IMR-90 (cell line): Measurements from ENCODE around the gene CEP152. TPM values are rescaled to one million over a fixed set of nuclear protein-coding genes. Genes with fewer than 3 reads are reported as not detected.

ENCODE experiments used
- ATAC-seq: fragments of 200-7000 bp; cut with Tn5 transposase; 2 replicates; pipeline ENCODE4 v1.9.1; 2020; ENCODE audit warnings: low read depth, mild to moderate bottlenecking, moderate library complexity
- BruUV-seq: library from RNA; stranded (reverse); fragments of 400-500 nt; replicated peaks from 2 replicates; lab custom pipeline; 2021; lab: Mats Ljungman, UMichigan
- CTCF ChIA-PET: fragments of 300-600 bp; formaldehyde crosslinking; extraction: SDS; loops from one replicate; lab custom pipeline; 2021; ENCODE audit warnings: antibody characterized with exemption; lab: Yijun Ruan, JAX
- POLR2A ChIA-PET: fragments of 300-600 bp; sonication (Branson Sonifier 250); formaldehyde crosslinking; loops from one replicate; lab custom pipeline; 2022; ENCODE audit warnings: antibody characterized with exemption; ENCODE audit not compliant: unreplicated experiment; lab: Charles Lee
- DNase-seq: peaks from one replicate; pipeline ENCODE4 v3.0.0; 2013
- H2AFZ ChIP-seq: replicated peaks from 2 replicates; pipeline ENCODE3; 2013; ENCODE audit warnings: low read length, mild to moderate bottlenecking; ENCODE audit not compliant: poor library complexity
- H2AK5ac ChIP-seq: 2 replicates; pipeline ENCODE4 v1.6.1; 2013; ENCODE audit warnings: low read depth, low read length, inconsistent platforms
- H2AK9ac ChIP-seq: replicated peaks from 2 replicates; pipeline ENCODE3; 2013; ENCODE audit warnings: mild to moderate bottlenecking, low read depth, low read length, moderate library complexity; ENCODE audit not compliant: poor library complexity
- H2BK120ac ChIP-seq: 2 replicates; pipeline ENCODE4 v1.6.1; 2013; ENCODE audit warnings: low read depth, low read length, inconsistent platforms
- H2BK15ac ChIP-seq: 3 replicates; pipeline ENCODE4 v1.6.1; 2013; ENCODE audit warnings: low read depth, low read length, inconsistent platforms
- H2BK20ac ChIP-seq: 2 replicates; pipeline ENCODE4 v1.6.1; 2013; ENCODE audit warnings: low read depth, mild to moderate bottlenecking, inconsistent platforms, low read length, moderate library complexity
- H2BK5ac ChIP-seq: 2 replicates; pipeline ENCODE4 v1.6.1; 2013; ENCODE audit warnings: mild to moderate bottlenecking, low read depth, low read length, inconsistent platforms; ENCODE audit not compliant: poor library complexity, severe bottlenecking
- H3K14ac ChIP-seq: replicated peaks from 2 replicates; pipeline ENCODE4 v1.6.1; 2013; ENCODE audit warnings: low read depth, low read length, inconsistent platforms
- H3K18ac ChIP-seq: 2 replicates; pipeline ENCODE4 v1.6.1; 2013; ENCODE audit warnings: low read depth, low read length, control low read depth
- H3K23ac ChIP-seq: 2 replicates; pipeline ENCODE4 v1.6.1; 2013; ENCODE audit warnings: low read depth, low read length, inconsistent platforms
- H3K27ac ChIP-seq: 2 replicates; pipeline ENCODE4 v1.5.1; 2013; ENCODE audit warnings: mild to moderate bottlenecking, control low read depth, low read length; ENCODE audit not compliant: insufficient read depth
- H3K27me3 ChIP-seq: 2 replicates; pipeline ENCODE4 v1.6.1; 2013; ENCODE audit warnings: low read length; ENCODE audit not compliant: control insufficient read depth, insufficient read depth
- H3K36me3 ChIP-seq: 2 replicates; pipeline ENCODE4 v1.6.1; 2013; ENCODE audit warnings: low read length, mixed read lengths; ENCODE audit not compliant: control insufficient read depth, insufficient read depth
- H3K4ac ChIP-seq: 2 replicates; pipeline ENCODE4 v1.6.1; 2013; ENCODE audit warnings: low read depth, low read length, inconsistent platforms
- H3K4me1 ChIP-seq: 2 replicates; pipeline ENCODE4 v1.6.1; 2013; ENCODE audit warnings: low read length, mixed read lengths; ENCODE audit not compliant: control insufficient read depth, insufficient read depth
- H3K4me2 ChIP-seq: 2 replicates; pipeline ENCODE4 v1.6.1; 2013; ENCODE audit warnings: low read depth, mild to moderate bottlenecking, control low read depth, low read length, moderate library complexity
- H3K4me3 ChIP-seq: 2 replicates; pipeline ENCODE4 v1.5.1; 2013; ENCODE audit warnings: low read depth, mild to moderate bottlenecking, control low read depth, low read length, moderate library complexity; ENCODE audit not compliant: insufficient read depth
- H3K56ac ChIP-seq: 2 replicates; pipeline ENCODE4 v1.6.1; 2013; ENCODE audit warnings: low read length, inconsistent platforms; ENCODE audit not compliant: insufficient read depth; ENCODE audit errors: extremely low read depth
- H3K79me1 ChIP-seq, 2 experiments: 2 replicates each; pipeline ENCODE4 v1.6.1; 2013; ENCODE audit warnings: low read length in 2 of 2, inconsistent platforms in 1 of 2, low read depth in 1 of 2
- H3K9ac ChIP-seq: 2 replicates; pipeline ENCODE4 v1.6.1; 2013; ENCODE audit warnings: low read depth, low read length, control low read depth
- H3K9me1 ChIP-seq: 2 replicates; pipeline ENCODE4 v1.6.1; 2013; ENCODE audit warnings: low read length, inconsistent platforms; ENCODE audit not compliant: insufficient read depth
- H3K9me3 ChIP-seq: 2 replicates; pipeline ENCODE4 v1.6.1; 2013; ENCODE audit warnings: low read length; ENCODE audit not compliant: control insufficient read depth, insufficient read depth
- H4K20me1 ChIP-seq: 2 replicates; pipeline ENCODE4 v1.6.1; 2013; ENCODE audit warnings: low read length, inconsistent platforms; ENCODE audit not compliant: insufficient read depth
- H4K5ac ChIP-seq: 2 replicates; pipeline ENCODE4 v1.6.1; 2013; ENCODE audit warnings: mild to moderate bottlenecking, low read depth, low read length, control low read depth
- H4K8ac ChIP-seq, 2 experiments: 2 replicates each; pipeline ENCODE4 v1.6.1; 2013; ENCODE audit warnings: low read depth in 2 of 2, low read length in 2 of 2, control low read depth in 1 of 2, inconsistent platforms in 1 of 2
- H4K91ac ChIP-seq: 2 replicates; pipeline ENCODE4 v1.6.1; 2013; ENCODE audit warnings: low read depth, low read length, inconsistent platforms; ENCODE audit not compliant: insufficient read depth
- CHD1 ChIP-seq: IDR thresholded peaks from 2 replicates; pipeline ENCODE4 v1.6.1; 2012; ENCODE audit warnings: low read depth, low read length, improper control_type of control experiment
- FOS ChIP-seq: fragments of 150-350 bp; IDR thresholded peaks from 2 replicates; pipeline ENCODE4 v1.6.1; 2016; ENCODE audit warnings: low read depth, low read length
- WGBS, 2 experiments: methylation state at CpG; one replicate each; pipeline versions ENCODE4 v1.1.5 to v1.1.7; 2013; ENCODE audit warnings: missing lambda C conversion rate in 2 of 2; ENCODE audit not compliant: insufficient read length in 1 of 2; ENCODE audit errors: extremely low coverage in 2 of 2; 5-methylcytosine and 5-hydroxymethylcytosine counted together
- dilution Hi-C: fragments of 300-500 bp; cut with HindIII; formaldehyde crosslinking; loops from one replicate; pipeline ENCODE4 v1.14.3; 2018; ENCODE audit warnings: low sequenced_read_pairs; ENCODE audit not compliant: unreplicated experiment
- in situ Hi-C: fragments of 300-500 bp; cut with MboI; formaldehyde crosslinking; loops from 3 replicates; pipeline ENCODE4 v1.14.3; 2019; ENCODE audit warnings: low sequenced_read_pairs, inconsistent platforms, mixed read lengths
- intact Hi-C: fragments of 100-400 bp; cut with micrococcal nuclease; formaldehyde crosslinking; loops from 2 replicates; pipeline ENCODE4 v1.10.0; 2022
- polyA plus RNA-seq, 3 experiments: library from polyadenylated mRNA; depleted of rRNA; stranded (reverse); fragments of >200 nt; gene quantifications; 2 replicates each; pipeline ENCODE4 v1.2.3, GENCODE V29; 2012; ENCODE audit warnings: low replicate concordance in 1 of 3
- total RNA-seq: library from RNA; depleted of rRNA; stranded (reverse); fragments of >200 nt; gene quantifications from 2 replicates; pipeline ENCODE4 v1.2.3, GENCODE V29; 2012

The CEP152 gene
- total and polyA plus RNA-seq, 2 of the 4 experiments (the other 2 are of a cell fraction), result 2.1 to 7.3 TPM

- Histone ChIP-seq H3K79me1 (peaks cover 0 to 8% of the 10 kb centered on the region in 2 experiments; a peak in 2 of 4 replicates), H3K9me3 (no peaks in the 10 kb centered on the region), H3K4me1 (peaks cover 2% of the 10 kb centered on the region; the same call in 1 of the 2 replicates), H3K27ac (no peak overlapping the region), H3K18ac (no peak overlapping the region), H3K4ac (no peak overlapping the region), H4K20me1 (no peaks in the 10 kb centered on the region), H3K36me3 (peaks cover 11% of the 10 kb centered on the region), H3K14ac (no peak overlapping the region), H4K91ac (no peak overlapping the region), H3K4me3 (no peak overlapping the region), H3K4me2 (no peak overlapping the region), H2BK120ac (no peak overlapping the region), H3K27me3 (no peaks in the 10 kb centered on the region), H2BK5ac (no peak overlapping the region), H3K9ac (no peak overlapping the region), H2AFZ (no peak overlapping the region), H2BK15ac (no peak overlapping the region), H4K8ac (no peak overlapping the region), H2AK9ac (no peak overlapping the region), H2AK5ac (no peak overlapping the region), H4K5ac (no peak overlapping the region), H2BK20ac (no peak overlapping the region), H3K56ac (no peak overlapping the region), H3K9me1 (no peaks in the 10 kb centered on the region), H3K23ac (no peak overlapping the region)
- ChIA-PET CTCF (interaction anchor here (1.0 kb wide), 1 partner anchor 15 kb away, joined by 4 read pairs; no protein-coding TSS in a partner anchor), POLR2A (no interaction called here)
- in situ Hi-C loops, result no loop called here
- intact Hi-C loops, result loop anchor here (5.0 kb wide), 1 partner anchor 38 kb away; no protein-coding TSS in a partner anchor
- dilution Hi-C loops, result no loop called here
- BruUV-seq, result no TSS peak
- DNase-seq (no peak), ATAC-seq (no peak)
- no peak for TF ChIP-seq CHD1
- TF ChIP-seq FOS, result no peak
- WGBS, 2 experiments, result 67% methylated on average over 3 of the region's 3 CpGs; no CpG with 5 or more reads in 1 of the 2 experiments
Observed at GRCh38 chr15:48785195-48785594, 25.7 kb downstream of the CEP152 start.
